ENCODE data around the gene TSPAN7.

TSPAN7 gene

GRCh38 chrX:38694394-38694793, 133.1 kb downstream of the TSPAN7 start:
- DNase-seq (ENCODE audit: low read depth), result no peak

- no peak for DNase-seq (ENCODE audit: low read depth)
These were observed 136.1 kb downstream of the TSPAN7 start for GRCh38 chrX:38697461-38697860.

GRCh38 chrX:38699121-38699520, 137.8 kb downstream of the TSPAN7 start:
- DNase-seq (ENCODE audit: low read depth), result no peak

GRCh38 chrX:38699696-38700095, 138.4 kb downstream of the TSPAN7 start:
- DNase-seq (ENCODE audit: low read depth), result no peak

- no peak for DNase-seq (ENCODE audit: low read depth)
These were observed 139.7 kb downstream of the TSPAN7 start for GRCh38 chrX:38701073-38701472.

GRCh38 chrX:38704146-38704882, 143.0 kb downstream of the TSPAN7 start:
- DNase-seq (ENCODE audit: low read depth), result no peak

- DNase-seq (ENCODE audit: low read depth), result no peak
These were observed 156.5 kb downstream of the TSPAN7 start for GRCh38 chrX:38717871-38718270.

- no peak for DNase-seq (ENCODE audit: low read depth)
These were observed 157.0 kb downstream of the TSPAN7 start for GRCh38 chrX:38718311-38718710.

- DNase-seq (ENCODE audit: low read depth), result no peak
These were observed 165.3 kb downstream of the TSPAN7 start for GRCh38 chrX:38726612-38727011.

GRCh38 chrX:38727668-38728067, 166.3 kb downstream of the TSPAN7 start:
- no peak for DNase-seq (ENCODE audit: low read depth)

GRCh38 chrX:38732866-38733265, 171.5 kb downstream of the TSPAN7 start:
- no peak for DNase-seq (ENCODE audit: low read depth)

Data from T-helper 22 cell (primary cell).